HCT116 (cell line): ENCODE measurements around the gene RSRC1. TPM values are rescaled to one million over a fixed set of nuclear protein-coding genes. Genes with fewer than 3 reads are reported as not detected.

Source experiments
- ATAC-seq: fragments of 200-7000 bp; cut with Tn5 transposase; 2 replicates; pipeline ENCODE4 v1.9.1; 2020; ENCODE audit warnings: mild to moderate bottlenecking, moderate library complexity
- BruUV-seq: library from RNA; stranded (reverse); fragments of 400-500 nt; replicated peaks from 2 replicates; lab custom pipeline; 2021; lab: Mats Ljungman, UMichigan
- CTCF ChIA-PET: fragments of 300-600 bp; sonication (Branson Sonifier 250); formaldehyde crosslinking; loops from one replicate; lab custom pipeline; 2021; ENCODE audit warnings: antibody characterized with exemption; lab: Charles Lee
- POLR2A ChIA-PET: fragments of 300-600, 350-600 bp; sonication (Branson Sonifier 250); formaldehyde crosslinking; loops from one replicate; lab custom pipeline; 2021; ENCODE audit warnings: antibody characterized with exemption; lab: Charles Lee
- RAD21 ChIA-PET, 2 experiments: fragments of 300-600 bp; sonication (Branson Sonifier 250); formaldehyde crosslinking; loops; one replicate each; lab custom pipeline; 2023; ENCODE audit warnings: low total read pairs in 2 of 2; ENCODE audit not compliant: uncharacterized antibody in 2 of 2, unreplicated experiment in 2 of 2, low non-redundant PET in 1 of 2; lab: Charles Lee
- DNase-seq: peaks from one replicate; pipeline ENCODE4 v3.0.0-alpha.2; 2010; ENCODE audit warnings: low read depth, low spot score
- H2AFZ ChIP-seq: fragments of 200-600 bp; shearing (Covaris generic), sonication (generic); 2 replicates; pipeline ENCODE4 v1.6.1; 2017; ENCODE audit warnings: low read depth, mixed run types, mixed read lengths, antibody characterized with exemption, low read length; ENCODE audit not compliant: poor library complexity, severe bottlenecking
- H3K27ac ChIP-seq: 2 replicates; pipeline ENCODE4 v1.5.1; 2012; ENCODE audit warnings: low read depth, low read length
- H3K27me3 ChIP-seq: fragments of 200-600 bp; sonication (generic); 2 replicates; pipeline ENCODE4 v1.6.1; 2016; ENCODE audit warnings: mixed run types, low read length, mixed read lengths; ENCODE audit not compliant: insufficient read depth
- H3K36me3 ChIP-seq, 2 experiments: fragments of 200-500 bp in 1 of 2; fragments of 200-600 bp in 1 of 2; sonication (Bioruptor generic) in 1 of 2; sonication (generic) in 1 of 2; 2 replicates each; pipeline versions ENCODE4 v1.5.1 to v1.6.1; 2014 to 2016; ENCODE audit warnings: low read length in 2 of 2, inconsistent platforms in 1 of 2, mixed read lengths in 1 of 2, mixed run types in 1 of 2; ENCODE audit not compliant: insufficient read depth in 2 of 2, control insufficient read depth in 1 of 2
- H3K4me1 ChIP-seq, 2 experiments: fragments of 200-600 bp in 1 of 2; sonication (generic) in 1 of 2; 2 replicates each; pipeline versions ENCODE4 v1.5.1 to v1.6.1; 2012 to 2017; ENCODE audit warnings: low read length in 2 of 2, inconsistent platforms in 1 of 2, mild to moderate bottlenecking in 1 of 2, mixed read lengths in 1 of 2, mixed run types in 1 of 2, moderate library complexity in 1 of 2; ENCODE audit not compliant: insufficient read depth in 2 of 2, control insufficient read depth in 1 of 2
- H3K4me2 ChIP-seq: fragments of 200-600 bp; sonication (generic); 2 replicates; pipeline ENCODE4 v1.6.1; 2017; ENCODE audit warnings: mixed run types, low read length, mixed read lengths
- H3K4me3 ChIP-seq, 2 experiments: fragments of 200-600 bp in 1 of 2; sonication (generic) in 1 of 2; replicated peaks in 1 of 2; 2 replicates each; pipeline ENCODE4 v1.5.1; 2011 to 2016; ENCODE audit warnings: low read length in 2 of 2, control low read depth in 1 of 2, low read depth in 1 of 2, mild to moderate bottlenecking in 1 of 2, mixed read lengths in 1 of 2, mixed run types in 1 of 2
- H3K79me2 ChIP-seq: fragments of 200-600 bp; sonication (generic); 2 replicates; pipeline ENCODE4 v1.6.1; 2017; ENCODE audit warnings: mild to moderate bottlenecking, mixed run types, low read length, moderate library complexity, mixed read lengths; ENCODE audit not compliant: insufficient read depth
- H3K9ac ChIP-seq: fragments of 200-600 bp; sonication (generic); 2 replicates; pipeline ENCODE4 v1.6.1; 2016; ENCODE audit warnings: low read length, mixed read lengths
- H3K9me2 ChIP-seq: fragments of 200-600 bp; sonication (generic), shearing (Covaris generic); 2 replicates; pipeline ENCODE4 v1.6.1; 2017; ENCODE audit warnings: mixed run types, mild to moderate bottlenecking, moderate library complexity; ENCODE audit not compliant: insufficient read depth
- H3K9me3 ChIP-seq, 2 experiments: fragments of 200-500 bp in 1 of 2; fragments of 200-600 bp in 1 of 2; sonication (Bioruptor generic) in 1 of 2; sonication (generic) in 1 of 2; 2 replicates each; pipeline ENCODE4 v1.6.1; 2014 to 2017; ENCODE audit warnings: low read length in 2 of 2, mixed read lengths in 2 of 2, inconsistent platforms in 1 of 2, low read depth in 1 of 2, mild to moderate bottlenecking in 1 of 2, mixed run types in 1 of 2, moderate library complexity in 1 of 2; ENCODE audit not compliant: control insufficient read depth in 1 of 2, insufficient read depth in 1 of 2
- H4K20me1 ChIP-seq: fragments of 200-600 bp; sonication (generic), shearing (Covaris generic); 2 replicates; pipeline ENCODE4 v1.6.1; 2017; ENCODE audit warnings: mixed run types, mild to moderate bottlenecking, moderate library complexity; ENCODE audit not compliant: insufficient read depth
- CBX3 ChIP-seq: IDR thresholded peaks from 2 replicates; pipeline ENCODE4 v1.6.1; 2012; ENCODE audit warnings: low read depth
- EGR1 ChIP-seq: IDR thresholded peaks from 2 replicates; pipeline ENCODE4 v1.6.1; 2012; ENCODE audit warnings: low read depth
- ELF1 ChIP-seq: IDR thresholded peaks from 2 replicates; pipeline ENCODE4 v1.6.1; 2012; ENCODE audit warnings: low read depth, borderline replicate concordance
- EZH2 ChIP-seq: fragments of 200-600 bp; sonication (generic); IDR thresholded peaks from 2 replicates; pipeline ENCODE4 v1.6.1; 2017; ENCODE audit warnings: antibody characterized with exemption, mixed run types
- EZH2phosphoT487 ChIP-seq: fragments of 200-600 bp; IDR thresholded peaks from 2 replicates; pipeline ENCODE4 v1.6.1; 2018; ENCODE audit warnings: antibody characterized with exemption, borderline replicate concordance
- JUND ChIP-seq: IDR thresholded peaks from 2 replicates; pipeline ENCODE4 v1.6.1; 2012
- POLR2A ChIP-seq: IDR thresholded peaks from 2 replicates; pipeline ENCODE4 v1.7.0; 2011; ENCODE audit warnings: borderline replicate concordance; ENCODE audit not compliant: insufficient read depth, insufficient read length; ENCODE audit errors: extremely low read depth
- SIN3A ChIP-seq: IDR thresholded peaks from 2 replicates; pipeline ENCODE4 v1.6.1; 2012; ENCODE audit warnings: low read depth
- SRF ChIP-seq: IDR thresholded peaks from 2 replicates; pipeline ENCODE4 v1.6.1; 2012; ENCODE audit warnings: low read depth
- TCF7L2 ChIP-seq: IDR thresholded peaks from 2 replicates; pipeline ENCODE4 v1.7.0; 2011; ENCODE audit warnings: borderline replicate concordance, inconsistent platforms; ENCODE audit not compliant: insufficient read depth, insufficient read length; ENCODE audit errors: extremely low read depth
- YY1 ChIP-seq: IDR thresholded peaks from 2 replicates; pipeline ENCODE4 v1.6.1; 2011; ENCODE audit warnings: low read length, low read depth, moderate library complexity, mild to moderate bottlenecking; ENCODE audit not compliant: insufficient replicate concordance; ENCODE audit errors: extremely low read depth
- ZFX ChIP-seq: fragments of 450-650 bp; IDR thresholded peaks from 2 replicates; pipeline ENCODE4 v1.6.1; 2017
- ZNF274 ChIP-seq: fragments of 200-500 bp; sonication (Bioruptor generic); IDR thresholded peaks from 2 replicates; pipeline ENCODE4 v1.6.1; 2014; ENCODE audit warnings: mild to moderate bottlenecking, low read depth, low read length, inconsistent platforms
- intact Hi-C: fragments of 100-400 bp; cut with micrococcal nuclease; formaldehyde crosslinking; loops from 2 replicates; pipeline ENCODE4 v1.10.0; 2022
- total RNA-seq: library from RNA; stranded (reverse); gene quantifications from one replicate; pipeline ENCODE4 v1.2.1, GENCODE V29; 2021; ENCODE audit not compliant: unreplicated experiment
- TF ChIP-seq, protein P1 (sequence below): IDR thresholded peaks from 2 replicates; pipeline ENCODE4 v1.6.1; 2012
- TF ChIP-seq, protein P2 (sequence below): IDR thresholded peaks from 2 replicates; pipeline ENCODE4 v1.6.1; 2011; ENCODE audit warnings: mild to moderate bottlenecking, low read length, moderate library complexity; ENCODE audit not compliant: insufficient replicate concordance; ENCODE audit errors: extremely low read depth
- TF ChIP-seq, protein P3 (sequence below): IDR thresholded peaks from 2 replicates; pipeline ENCODE4 v1.6.1; 2012
- TF ChIP-seq, protein P4 (sequence below), 3 experiments: fragments of 200-600 bp in 1 of 3; sonication (generic) in 1 of 3; IDR thresholded peaks in 2 of 3; conservative IDR thresholded peaks in 1 of 3; 2 replicates each; pipeline ENCODE4 v1.5.1; 2012 to 2017; ENCODE audit warnings: low read depth in 2 of 3, low read length in 2 of 3, antibody characterized with exemption in 1 of 3, borderline replicate concordance in 1 of 3, control low read depth in 1 of 3, mild to moderate bottlenecking in 1 of 3, mixed read lengths in 1 of 3, mixed run types in 1 of 3, moderate library complexity in 1 of 3; ENCODE audit not compliant: insufficient read depth in 1 of 3

The RSRC1 gene
- total RNA-seq, 1 experiment from 2014 or later, result 37.1 TPM

DNA sequence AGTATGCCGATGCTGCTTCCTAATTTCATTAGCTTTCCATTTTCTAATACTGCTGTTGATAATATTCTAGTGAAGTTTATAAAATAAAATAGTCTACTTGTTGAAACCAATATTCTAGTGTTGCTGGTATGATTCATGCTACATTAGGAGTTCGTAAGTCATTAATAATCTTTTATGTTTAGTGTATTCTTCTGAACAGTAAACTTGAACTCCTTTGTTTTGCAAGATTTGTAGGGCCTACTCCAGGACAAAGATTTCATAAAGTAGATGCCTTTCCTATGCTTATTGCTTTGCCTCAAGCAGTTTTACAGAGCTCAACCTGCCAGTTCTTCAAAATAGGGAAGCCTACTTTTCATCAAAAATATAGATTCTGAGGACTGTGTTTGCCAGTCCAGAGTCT, 111.5 kb downstream of the RSRC1 start:
- H3K79me2 ChIP-seq, result no peaks in the 10 kb centered on the region
- no peak overlapping the region for H3K4me3 ChIP-seq
- no peaks in the 10 kb centered on the region for H3K9me3 ChIP-seq
- H3K36me3 ChIP-seq, result no peaks in the 10 kb centered on the region
- CTCF ChIA-PET, result no interaction called here
- no peaks in the 10 kb centered on the region for H3K27me3 ChIP-seq
- DNase-seq (no peak), ATAC-seq (no peak)
- H2AFZ ChIP-seq, result no peak overlapping the region
- H3K9me2 ChIP-seq, result 0 out of 2 replicates have a peak, but pooled peaks cover 6% of the 10 kb centered on the region
- H3K27ac ChIP-seq, result no peak overlapping the region
- H3K4me1 ChIP-seq, result no peaks in the 10 kb centered on the region
- RAD21 ChIA-PET, result no interaction called here
- no peak overlapping the region for H3K9ac ChIP-seq
- H4K20me1 ChIP-seq, result no peaks in the 10 kb centered on the region
- no peak overlapping the region for H3K4me2 ChIP-seq
- POLR2A ChIA-PET, result no interaction called here
- TF ChIP-seq SIN3A (no peak), POLR2A (no peak), CBX3 (no peak), EGR1 (no peak), ZFX (no peak), ELF1 (no peak), EZH2phosphoT487 (no peak), SRF (no peak), TCF7L2 (no peak), ZNF274 (no peak), JUND (no peak), EZH2 (no peak), YY1 (no peak)
- TF ChIP-seq, protein P1, sequence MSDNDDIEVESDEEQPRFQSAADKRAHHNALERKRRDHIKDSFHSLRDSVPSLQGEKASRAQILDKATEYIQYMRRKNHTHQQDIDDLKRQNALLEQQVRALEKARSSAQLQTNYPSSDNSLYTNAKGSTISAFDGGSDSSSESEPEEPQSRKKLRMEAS, result no peak
- TF ChIP-seq, protein P2, sequence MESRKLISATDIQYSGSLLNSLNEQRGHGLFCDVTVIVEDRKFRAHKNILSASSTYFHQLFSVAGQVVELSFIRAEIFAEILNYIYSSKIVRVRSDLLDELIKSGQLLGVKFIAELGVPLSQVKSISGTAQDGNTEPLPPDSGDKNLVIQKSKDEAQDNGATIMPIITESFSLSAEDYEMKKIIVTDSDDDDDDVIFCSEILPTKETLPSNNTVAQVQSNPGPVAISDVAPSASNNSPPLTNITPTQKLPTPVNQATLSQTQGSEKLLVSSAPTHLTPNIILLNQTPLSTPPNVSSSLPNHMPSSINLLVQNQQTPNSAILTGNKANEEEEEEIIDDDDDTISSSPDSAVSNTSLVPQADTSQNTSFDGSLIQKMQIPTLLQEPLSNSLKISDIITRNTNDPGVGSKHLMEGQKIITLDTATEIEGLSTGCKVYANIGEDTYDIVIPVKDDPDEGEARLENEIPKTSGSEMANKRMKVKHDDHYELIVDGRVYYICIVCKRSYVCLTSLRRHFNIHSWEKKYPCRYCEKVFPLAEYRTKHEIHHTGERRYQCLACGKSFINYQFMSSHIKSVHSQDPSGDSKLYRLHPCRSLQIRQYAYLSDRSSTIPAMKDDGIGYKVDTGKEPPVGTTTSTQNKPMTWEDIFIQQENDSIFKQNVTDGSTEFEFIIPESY, result no peak
- TF ChIP-seq, protein P3, sequence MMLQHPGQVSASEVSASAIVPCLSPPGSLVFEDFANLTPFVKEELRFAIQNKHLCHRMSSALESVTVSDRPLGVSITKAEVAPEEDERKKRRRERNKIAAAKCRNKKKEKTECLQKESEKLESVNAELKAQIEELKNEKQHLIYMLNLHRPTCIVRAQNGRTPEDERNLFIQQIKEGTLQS, result no peak
- TF ChIP-seq, protein P4, sequence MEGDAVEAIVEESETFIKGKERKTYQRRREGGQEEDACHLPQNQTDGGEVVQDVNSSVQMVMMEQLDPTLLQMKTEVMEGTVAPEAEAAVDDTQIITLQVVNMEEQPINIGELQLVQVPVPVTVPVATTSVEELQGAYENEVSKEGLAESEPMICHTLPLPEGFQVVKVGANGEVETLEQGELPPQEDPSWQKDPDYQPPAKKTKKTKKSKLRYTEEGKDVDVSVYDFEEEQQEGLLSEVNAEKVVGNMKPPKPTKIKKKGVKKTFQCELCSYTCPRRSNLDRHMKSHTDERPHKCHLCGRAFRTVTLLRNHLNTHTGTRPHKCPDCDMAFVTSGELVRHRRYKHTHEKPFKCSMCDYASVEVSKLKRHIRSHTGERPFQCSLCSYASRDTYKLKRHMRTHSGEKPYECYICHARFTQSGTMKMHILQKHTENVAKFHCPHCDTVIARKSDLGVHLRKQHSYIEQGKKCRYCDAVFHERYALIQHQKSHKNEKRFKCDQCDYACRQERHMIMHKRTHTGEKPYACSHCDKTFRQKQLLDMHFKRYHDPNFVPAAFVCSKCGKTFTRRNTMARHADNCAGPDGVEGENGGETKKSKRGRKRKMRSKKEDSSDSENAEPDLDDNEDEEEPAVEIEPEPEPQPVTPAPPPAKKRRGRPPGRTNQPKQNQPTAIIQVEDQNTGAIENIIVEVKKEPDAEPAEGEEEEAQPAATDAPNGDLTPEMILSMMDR (IDR thresholded peaks at IDR 0.05 in 2 of 3, conservative IDR thresholded peaks at IDR 0.05 in 1 of 3; ENCODE audit: borderline replicate concordance in 1 of 3, insufficient read depth in 1 of 3, low read depth in 2 of 3, low read length in 2 of 3), result no peak
- BruUV-seq, result no TSS peak
- intact Hi-C loops, result no loop called here
